GM23338 (cell line): ENCODE data around the gene TMEM245.

Source experiments
- CREB1 ChIP-seq: fragments of 250-450 bp; sonication (Bioruptor Pico); IDR thresholded peaks from 2 replicates; pipeline ENCODE4 v1.5.0; 2020; ENCODE audit warnings: low read depth, mild to moderate bottlenecking, moderate library complexity
- CTCF ChIP-seq, 2 experiments: fragments of 200-600 bp in 1 of 2; sonication (generic) in 1 of 2; conservative IDR thresholded peaks; 2 replicates each; pipeline versions ENCODE4 v1.5.1 to v1.6.1; 2016 to 2017; ENCODE audit warnings: antibody characterized with exemption in 2 of 2, low read depth in 2 of 2, mild to moderate bottlenecking in 2 of 2, moderate library complexity in 1 of 2
- ETS1 ChIP-seq: IDR thresholded peaks from 2 replicates; pipeline ENCODE4 v1.6.1; 2016; ENCODE audit warnings: antibody characterized with exemption
- EZH2 ChIP-seq: fragments of 200-600 bp; sonication (generic); IDR thresholded peaks from one replicate; pipeline ENCODE4 v1.8.0; 2017; ENCODE audit warnings: antibody characterized with exemption, mild to moderate bottlenecking, low read depth; ENCODE audit not compliant: unreplicated experiment
- EZH2phosphoT487 ChIP-seq: fragments of 200-600 bp; sonication (generic); IDR thresholded peaks from one replicate; pipeline ENCODE4 v1.8.1; 2018; ENCODE audit warnings: antibody characterized with exemption; ENCODE audit not compliant: unreplicated experiment
- JUNB ChIP-seq: IDR thresholded peaks from one replicate; pipeline ENCODE4 v1.6.1; 2016; ENCODE audit warnings: antibody characterized with exemption; ENCODE audit not compliant: unreplicated experiment
- POLR2AphosphoS5 ChIP-seq: IDR thresholded peaks from 2 replicates; pipeline ENCODE4 v1.6.1; 2016; ENCODE audit warnings: antibody characterized with exemption, low read depth
- STAT1 ChIP-seq: IDR thresholded peaks from one replicate; pipeline ENCODE4 v1.6.1; 2016; ENCODE audit warnings: antibody characterized with exemption; ENCODE audit not compliant: unreplicated experiment
- ZNF114 ChIP-seq: fragments of 250-450 bp; sonication (Bioruptor Pico); IDR thresholded peaks from 2 replicates; pipeline ENCODE4 v1.5.0; 2020; ENCODE audit warnings: mild to moderate bottlenecking, moderate library complexity
- ZNF331 ChIP-seq: fragments of 250-450 bp; sonication (Bioruptor Pico); IDR thresholded peaks from 2 replicates; pipeline ENCODE4 v1.5.0; 2020; ENCODE audit warnings: low read depth, mild to moderate bottlenecking, moderate library complexity
- TF ChIP-seq, protein P1 (sequence below): IDR thresholded peaks from one replicate; pipeline ENCODE4 v1.6.1; 2018; ENCODE audit warnings: antibody characterized with exemption; ENCODE audit not compliant: unreplicated experiment
- TF ChIP-seq, protein P2 (sequence below): fragments of 250-450 bp; sonication (Bioruptor Pico); IDR thresholded peaks from 2 replicates; pipeline ENCODE4 v1.5.0; 2020; ENCODE audit warnings: mild to moderate bottlenecking, moderate library complexity

- TF ChIP-seq CTCF (conservative IDR thresholded peaks at IDR 0.05; ENCODE audit: low read depth in 2 of 2) (no peak), EZH2 (no peak), POLR2AphosphoS5 (no peak), ETS1 (no peak), EZH2phosphoT487 (no peak), JUNB (no peak), CREB1 (CRISPR knock-in tag) (no peak), ZNF331 (CRISPR knock-in tag) (no peak), ZNF114 (CRISPR knock-in tag) (no peak), STAT1 (no peak)
- TF ChIP-seq, protein P1, sequence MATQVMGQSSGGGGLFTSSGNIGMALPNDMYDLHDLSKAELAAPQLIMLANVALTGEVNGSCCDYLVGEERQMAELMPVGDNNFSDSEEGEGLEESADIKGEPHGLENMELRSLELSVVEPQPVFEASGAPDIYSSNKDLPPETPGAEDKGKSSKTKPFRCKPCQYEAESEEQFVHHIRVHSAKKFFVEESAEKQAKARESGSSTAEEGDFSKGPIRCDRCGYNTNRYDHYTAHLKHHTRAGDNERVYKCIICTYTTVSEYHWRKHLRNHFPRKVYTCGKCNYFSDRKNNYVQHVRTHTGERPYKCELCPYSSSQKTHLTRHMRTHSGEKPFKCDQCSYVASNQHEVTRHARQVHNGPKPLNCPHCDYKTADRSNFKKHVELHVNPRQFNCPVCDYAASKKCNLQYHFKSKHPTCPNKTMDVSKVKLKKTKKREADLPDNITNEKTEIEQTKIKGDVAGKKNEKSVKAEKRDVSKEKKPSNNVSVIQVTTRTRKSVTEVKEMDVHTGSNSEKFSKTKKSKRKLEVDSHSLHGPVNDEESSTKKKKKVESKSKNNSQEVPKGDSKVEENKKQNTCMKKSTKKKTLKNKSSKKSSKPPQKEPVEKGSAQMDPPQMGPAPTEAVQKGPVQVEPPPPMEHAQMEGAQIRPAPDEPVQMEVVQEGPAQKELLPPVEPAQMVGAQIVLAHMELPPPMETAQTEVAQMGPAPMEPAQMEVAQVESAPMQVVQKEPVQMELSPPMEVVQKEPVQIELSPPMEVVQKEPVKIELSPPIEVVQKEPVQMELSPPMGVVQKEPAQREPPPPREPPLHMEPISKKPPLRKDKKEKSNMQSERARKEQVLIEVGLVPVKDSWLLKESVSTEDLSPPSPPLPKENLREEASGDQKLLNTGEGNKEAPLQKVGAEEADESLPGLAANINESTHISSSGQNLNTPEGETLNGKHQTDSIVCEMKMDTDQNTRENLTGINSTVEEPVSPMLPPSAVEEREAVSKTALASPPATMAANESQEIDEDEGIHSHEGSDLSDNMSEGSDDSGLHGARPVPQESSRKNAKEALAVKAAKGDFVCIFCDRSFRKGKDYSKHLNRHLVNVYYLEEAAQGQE = no peak
- TF ChIP-seq, protein P2, sequence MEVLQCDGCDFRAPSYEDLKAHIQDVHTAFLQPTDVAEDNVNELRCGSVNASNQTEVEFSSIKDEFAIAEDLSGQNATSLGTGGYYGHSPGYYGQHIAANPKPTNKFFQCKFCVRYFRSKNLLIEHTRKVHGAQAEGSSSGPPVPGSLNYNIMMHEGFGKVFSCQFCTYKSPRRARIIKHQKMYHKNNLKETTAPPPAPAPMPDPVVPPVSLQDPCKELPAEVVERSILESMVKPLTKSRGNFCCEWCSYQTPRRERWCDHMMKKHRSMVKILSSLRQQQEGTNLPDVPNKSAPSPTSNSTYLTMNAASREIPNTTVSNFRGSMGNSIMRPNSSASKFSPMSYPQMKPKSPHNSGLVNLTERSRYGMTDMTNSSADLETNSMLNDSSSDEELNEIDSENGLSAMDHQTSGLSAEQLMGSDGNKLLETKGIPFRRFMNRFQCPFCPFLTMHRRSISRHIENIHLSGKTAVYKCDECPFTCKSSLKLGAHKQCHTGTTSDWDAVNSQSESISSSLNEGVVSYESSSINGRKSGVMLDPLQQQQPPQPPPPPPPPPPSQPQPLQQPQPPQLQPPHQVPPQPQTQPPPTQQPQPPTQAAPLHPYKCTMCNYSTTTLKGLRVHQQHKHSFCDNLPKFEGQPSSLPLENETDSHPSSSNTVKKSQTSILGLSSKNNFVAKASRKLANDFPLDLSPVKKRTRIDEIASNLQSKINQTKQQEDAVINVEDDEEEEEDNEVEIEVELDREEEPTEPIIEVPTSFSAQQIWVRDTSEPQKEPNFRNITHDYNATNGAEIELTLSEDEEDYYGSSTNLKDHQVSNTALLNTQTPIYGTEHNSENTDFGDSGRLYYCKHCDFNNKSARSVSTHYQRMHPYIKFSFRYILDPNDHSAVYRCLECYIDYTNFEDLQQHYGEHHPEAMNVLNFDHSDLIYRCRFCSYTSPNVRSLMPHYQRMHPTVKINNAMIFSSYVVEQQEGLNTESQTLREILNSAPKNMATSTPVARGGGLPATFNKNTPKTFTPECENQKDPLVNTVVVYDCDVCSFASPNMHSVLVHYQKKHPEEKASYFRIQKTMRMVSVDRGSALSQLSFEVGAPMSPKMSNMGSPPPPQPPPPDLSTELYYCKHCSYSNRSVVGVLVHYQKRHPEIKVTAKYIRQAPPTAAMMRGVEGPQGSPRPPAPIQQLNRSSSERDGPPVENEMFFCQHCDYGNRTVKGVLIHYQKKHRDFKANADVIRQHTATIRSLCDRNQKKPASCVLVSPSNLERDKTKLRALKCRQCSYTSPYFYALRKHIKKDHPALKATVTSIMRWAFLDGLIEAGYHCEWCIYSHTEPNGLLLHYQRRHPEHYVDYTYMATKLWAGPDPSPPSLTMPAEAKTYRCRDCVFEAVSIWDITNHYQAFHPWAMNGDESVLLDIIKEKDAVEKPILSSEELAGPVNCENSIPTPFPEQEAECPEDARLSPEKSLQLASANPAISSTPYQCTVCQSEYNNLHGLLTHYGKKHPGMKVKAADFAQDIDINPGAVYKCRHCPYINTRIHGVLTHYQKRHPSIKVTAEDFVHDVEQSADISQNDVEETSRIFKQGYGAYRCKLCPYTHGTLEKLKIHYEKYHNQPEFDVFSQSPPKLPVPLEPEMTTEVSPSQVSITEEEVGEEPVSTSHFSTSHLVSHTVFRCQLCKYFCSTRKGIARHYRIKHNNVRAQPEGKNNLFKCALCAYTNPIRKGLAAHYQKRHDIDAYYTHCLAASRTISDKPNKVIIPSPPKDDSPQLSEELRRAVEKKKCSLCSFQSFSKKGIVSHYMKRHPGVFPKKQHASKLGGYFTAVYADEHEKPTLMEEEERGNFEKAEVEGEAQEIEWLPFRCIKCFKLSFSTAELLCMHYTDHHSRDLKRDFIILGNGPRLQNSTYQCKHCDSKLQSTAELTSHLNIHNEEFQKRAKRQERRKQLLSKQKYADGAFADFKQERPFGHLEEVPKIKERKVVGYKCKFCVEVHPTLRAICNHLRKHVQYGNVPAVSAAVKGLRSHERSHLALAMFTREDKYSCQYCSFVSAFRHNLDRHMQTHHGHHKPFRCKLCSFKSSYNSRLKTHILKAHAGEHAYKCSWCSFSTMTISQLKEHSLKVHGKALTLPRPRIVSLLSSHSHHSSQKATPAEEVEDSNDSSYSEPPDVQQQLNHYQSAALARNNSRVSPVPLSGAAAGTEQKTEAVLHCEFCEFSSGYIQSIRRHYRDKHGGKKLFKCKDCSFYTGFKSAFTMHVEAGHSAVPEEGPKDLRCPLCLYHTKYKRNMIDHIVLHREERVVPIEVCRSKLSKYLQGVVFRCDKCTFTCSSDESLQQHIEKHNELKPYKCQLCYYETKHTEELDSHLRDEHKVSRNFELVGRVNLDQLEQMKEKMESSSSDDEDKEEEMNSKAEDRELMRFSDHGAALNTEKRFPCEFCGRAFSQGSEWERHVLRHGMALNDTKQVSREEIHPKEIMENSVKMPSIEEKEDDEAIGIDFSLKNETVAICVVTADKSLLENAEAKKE (CRISPR knock-in tag) = no peak
Measured at GRCh38 chr9:109122726-109123621, 3.2 kb upstream of the TMEM245 start.
